Fibroblast of pulmonary artery (primary cell): ENCODE data around the gene ARX.

Experiments
- DNase-seq: peaks from one replicate; pipeline ENCODE4 v3.0.0-alpha.2; 2010; ENCODE audit warnings: low read depth
- H3K4me3 ChIP-seq: replicated peaks from 2 replicates; pipeline ENCODE4 v1.5.1; 2011; ENCODE audit warnings: low read depth, mild to moderate bottlenecking, control low read depth, low read length, moderate library complexity
- TF ChIP-seq, protein P1 (sequence below): IDR thresholded peaks from 2 replicates; pipeline ENCODE4 v1.5.1; 2011; ENCODE audit warnings: mild to moderate bottlenecking, control low read depth, low read length, inconsistent platforms; ENCODE audit errors: missing control alignments

ARX gene

DNA sequence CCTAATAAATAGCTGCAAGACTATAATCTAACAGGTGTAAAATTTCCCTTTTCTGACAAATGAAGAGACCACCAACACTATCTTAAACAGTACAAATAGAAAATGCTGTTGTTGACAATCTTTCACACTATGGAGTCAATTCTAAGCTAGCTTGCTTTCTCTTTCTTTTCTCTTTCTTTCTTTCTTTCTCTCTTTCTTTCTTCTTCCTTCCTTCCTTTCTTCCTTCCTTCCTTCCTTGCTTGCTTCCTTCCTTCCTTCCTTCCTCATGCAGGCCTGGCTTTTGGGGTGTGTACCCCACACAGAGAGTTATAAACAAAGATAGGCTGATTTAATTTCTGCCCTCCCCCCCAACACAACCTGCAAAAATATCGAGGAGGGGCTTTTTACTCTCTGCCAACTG, 8.1 kb upstream of the ARX start:
- H3K4me3 ChIP-seq = no peak overlapping the region

DNA sequence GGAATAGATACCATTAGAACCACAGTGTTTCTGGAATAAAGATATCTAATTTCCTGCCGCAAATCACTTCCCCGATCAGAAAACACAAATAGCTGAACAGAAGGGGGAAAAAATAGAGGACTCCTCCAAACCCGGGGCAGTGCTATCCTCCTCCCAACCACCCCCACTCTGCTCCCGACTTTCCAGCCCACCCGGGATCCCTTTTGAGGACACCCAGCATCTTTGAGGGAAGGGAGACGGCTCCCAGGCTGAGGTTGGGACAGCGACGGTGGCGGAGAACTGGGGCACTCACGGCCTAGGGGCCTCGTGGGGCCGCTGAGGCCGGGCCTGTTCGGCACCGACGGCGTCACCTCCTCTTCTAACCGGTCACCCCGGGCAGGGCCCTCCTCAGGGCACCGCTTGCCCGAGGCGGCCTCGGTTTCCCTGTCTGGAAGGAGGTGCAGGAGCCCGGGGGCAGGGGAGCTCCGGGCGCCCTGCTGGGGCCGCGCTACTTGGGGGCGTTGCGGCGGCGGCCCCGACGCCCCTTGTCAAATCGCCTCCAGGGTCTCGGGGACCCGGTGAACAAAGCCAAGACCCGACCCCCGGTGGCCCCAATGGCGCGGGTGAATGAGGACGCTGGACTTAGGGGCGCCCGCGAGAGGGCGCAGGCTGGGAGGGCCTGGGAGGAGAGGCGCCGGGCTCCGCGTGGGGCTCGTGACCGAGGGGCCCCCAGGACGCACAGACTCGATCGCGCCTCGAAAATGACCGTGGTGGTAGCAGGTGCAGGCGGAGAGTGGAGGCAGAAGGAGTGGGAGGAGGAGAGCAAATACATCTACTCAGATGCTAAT, 6.9 kb upstream of the ARX start:
- H3K4me3 ChIP-seq = no peak overlapping the region
- no peak for DNase-seq
- TF ChIP-seq, protein P1, sequence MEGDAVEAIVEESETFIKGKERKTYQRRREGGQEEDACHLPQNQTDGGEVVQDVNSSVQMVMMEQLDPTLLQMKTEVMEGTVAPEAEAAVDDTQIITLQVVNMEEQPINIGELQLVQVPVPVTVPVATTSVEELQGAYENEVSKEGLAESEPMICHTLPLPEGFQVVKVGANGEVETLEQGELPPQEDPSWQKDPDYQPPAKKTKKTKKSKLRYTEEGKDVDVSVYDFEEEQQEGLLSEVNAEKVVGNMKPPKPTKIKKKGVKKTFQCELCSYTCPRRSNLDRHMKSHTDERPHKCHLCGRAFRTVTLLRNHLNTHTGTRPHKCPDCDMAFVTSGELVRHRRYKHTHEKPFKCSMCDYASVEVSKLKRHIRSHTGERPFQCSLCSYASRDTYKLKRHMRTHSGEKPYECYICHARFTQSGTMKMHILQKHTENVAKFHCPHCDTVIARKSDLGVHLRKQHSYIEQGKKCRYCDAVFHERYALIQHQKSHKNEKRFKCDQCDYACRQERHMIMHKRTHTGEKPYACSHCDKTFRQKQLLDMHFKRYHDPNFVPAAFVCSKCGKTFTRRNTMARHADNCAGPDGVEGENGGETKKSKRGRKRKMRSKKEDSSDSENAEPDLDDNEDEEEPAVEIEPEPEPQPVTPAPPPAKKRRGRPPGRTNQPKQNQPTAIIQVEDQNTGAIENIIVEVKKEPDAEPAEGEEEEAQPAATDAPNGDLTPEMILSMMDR = no peak

More for the DNA sequence above, 8.1 kb upstream of the ARX start:
- TF ChIP-seq, protein P1 = no peak
- DNase-seq = no peak

DNA sequence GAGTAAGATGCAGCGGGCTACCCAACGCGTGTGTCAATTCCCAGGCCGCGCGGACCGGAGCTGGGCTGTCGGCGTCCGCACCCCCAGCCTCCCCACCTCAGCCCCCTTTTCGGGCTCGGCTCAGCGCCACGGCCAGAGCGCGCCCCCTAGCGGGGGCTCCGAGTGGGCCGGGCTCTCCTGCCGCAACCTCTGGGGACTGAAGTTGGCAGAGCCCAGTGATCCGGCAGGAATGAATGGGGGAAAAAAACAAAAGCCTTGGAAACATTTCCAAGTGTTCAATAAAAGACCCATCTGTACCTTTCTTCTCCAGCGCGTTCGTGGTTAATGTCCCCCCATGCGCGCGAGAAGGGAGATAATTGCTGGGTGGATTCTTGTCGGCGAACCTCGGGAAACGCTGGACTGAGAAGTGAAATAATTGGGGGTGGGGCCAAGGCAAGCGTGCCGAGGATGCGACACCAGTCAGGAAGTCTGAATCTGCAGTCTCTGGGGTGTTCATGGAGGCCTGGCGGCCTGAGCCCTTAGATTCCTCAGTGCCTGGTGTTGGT, 5.2 kb upstream of the ARX start:
- TF ChIP-seq, protein P1 = peak; percentile 41
- peak overlapping the region; percentile 17 for H3K4me3 ChIP-seq
- no peak for DNase-seq

DNA sequence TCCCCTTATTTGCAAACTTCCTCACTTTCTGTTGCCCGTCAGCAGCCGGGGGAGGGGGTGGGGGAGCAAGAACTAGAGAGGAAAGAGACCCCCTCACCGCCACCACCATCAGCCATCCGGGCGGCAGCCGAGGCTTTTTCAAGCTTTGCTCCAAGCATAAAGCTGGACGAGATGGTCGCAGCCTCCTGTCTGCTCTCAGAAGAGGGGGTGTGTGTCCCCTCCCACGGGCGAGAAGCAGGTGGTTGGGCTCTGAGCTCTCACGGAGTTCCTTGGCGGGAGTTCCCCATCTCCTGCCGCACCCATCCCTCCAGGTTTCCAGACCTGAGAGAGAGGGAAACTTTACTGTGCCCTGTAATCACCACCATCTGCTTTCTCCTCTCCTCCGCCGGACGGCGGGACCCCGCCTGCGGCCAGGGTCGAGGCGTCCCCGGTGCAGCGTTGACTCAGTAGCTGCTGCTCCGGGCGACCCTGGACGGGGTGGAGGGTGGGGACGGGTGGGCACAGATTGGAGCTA, 4.7 kb upstream of the ARX start:
- H3K4me3 ChIP-seq = no peak overlapping the region
- DNase-seq = no peak
- TF ChIP-seq, protein P1 = no peak

DNA sequence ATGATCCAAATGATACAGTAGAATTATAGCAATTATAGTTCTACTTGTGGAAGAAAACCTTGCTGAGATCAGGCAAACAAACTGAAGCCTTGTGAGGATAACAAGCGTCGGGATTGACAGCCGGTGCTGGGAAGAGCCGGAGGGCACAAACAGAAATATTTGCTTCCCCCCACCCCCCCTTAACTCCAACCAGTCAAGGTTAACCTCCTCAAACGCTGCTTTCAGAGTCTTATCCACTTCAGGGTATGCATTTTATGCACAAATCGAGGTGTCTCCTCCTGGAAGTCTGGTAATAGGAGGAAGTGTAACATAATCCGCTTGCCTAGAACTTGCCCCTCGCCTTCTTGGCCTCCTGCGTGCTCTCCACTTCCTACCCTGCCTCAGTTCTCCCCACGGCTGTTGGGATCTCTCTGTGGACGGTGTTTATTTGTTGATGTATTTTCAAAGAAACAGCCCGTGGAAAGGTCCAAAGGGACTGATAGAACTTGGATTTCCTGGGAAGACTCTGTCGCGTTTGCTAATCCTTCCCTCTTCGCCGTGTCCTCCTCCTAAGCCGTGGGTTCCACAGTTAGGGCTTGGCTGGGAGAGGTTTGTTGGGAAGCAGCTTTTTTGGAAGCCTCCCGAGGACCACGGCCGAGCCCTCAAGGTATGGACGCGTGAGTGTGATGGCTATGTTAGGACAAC, 4.1 kb upstream of the ARX start:
- no peak overlapping the region for H3K4me3 ChIP-seq
- TF ChIP-seq, protein P1 = no peak
- no peak for DNase-seq

DNA sequence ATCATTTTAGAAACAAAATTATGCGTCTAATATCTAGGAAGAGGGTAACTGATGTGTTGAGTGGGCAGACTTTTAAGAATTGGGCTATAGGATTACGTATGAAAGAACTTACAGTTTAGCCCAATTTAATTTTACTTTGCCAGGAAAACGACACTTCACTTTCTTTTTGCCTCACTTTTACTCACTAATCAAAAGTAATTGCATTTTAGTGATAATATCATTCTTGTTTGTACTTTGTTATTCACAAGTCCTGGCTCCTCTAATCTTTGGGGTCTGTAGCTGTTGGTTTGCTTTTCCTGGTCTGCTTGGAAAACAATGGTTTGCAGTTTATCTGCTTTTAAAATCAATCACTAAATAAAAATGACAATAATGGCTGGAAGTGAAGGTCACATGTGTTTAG, 2.9 kb upstream of the ARX start:
- no peak overlapping the region for H3K4me3 ChIP-seq
- TF ChIP-seq, protein P1 = no peak
- DNase-seq = no peak
